SJSA1 (cell line): ENCODE data around the gene USP17L19. TPM values are rescaled to one million over a fixed set of nuclear protein-coding genes. Genes with fewer than 3 reads are reported as not detected.
A peak's percentile ranks its signal among the peaks of the same experiment; 100 is the strongest.
"Not testable (repeated sequence)": the region's sequence is repeated elsewhere in the genome, so short reads cannot be mapped to it uniquely, and the experiment has no call there.

Experiments used
- DNase-seq, 2 experiments: peaks; one replicate each; pipeline ENCODE4 v3.0.0-alpha.2; 2015 to 2020; ENCODE audit warnings: low spot score in 2 of 2, low read depth in 1 of 2
- H3K27ac ChIP-seq: fragments of 250-450 bp; sonication (Bioruptor Pico); 2 replicates; pipeline ENCODE4 v1.5.1; 2020; ENCODE audit warnings: mild to moderate bottlenecking, moderate library complexity
- H3K27me3 ChIP-seq: fragments of 250-450 bp; sonication (Bioruptor Pico); replicated peaks from 2 replicates; pipeline ENCODE4 v1.5.1; 2020; ENCODE audit warnings: mild to moderate bottlenecking, moderate library complexity
- H3K36me3 ChIP-seq: fragments of 250-450 bp; sonication (Bioruptor Pico); 2 replicates; pipeline ENCODE4 v1.5.1; 2020; ENCODE audit warnings: mild to moderate bottlenecking
- H3K4me1 ChIP-seq: fragments of 250-450 bp; sonication (Bioruptor Pico); replicated peaks from 2 replicates; pipeline ENCODE4 v1.6.1; 2021; ENCODE audit warnings: mild to moderate bottlenecking
- H3K4me3 ChIP-seq: fragments of 250-450 bp; sonication (Bioruptor Pico); 2 replicates; pipeline ENCODE4 v1.5.1; 2020; ENCODE audit warnings: mild to moderate bottlenecking
- H3K9me3 ChIP-seq: fragments of 250-450 bp; sonication (Bioruptor Pico); replicated peaks from 2 replicates; pipeline ENCODE4 v1.5.1; 2020; ENCODE audit warnings: mild to moderate bottlenecking
- total RNA-seq: library from RNA; depleted of rRNA; stranded (reverse); fragments of >200 nt; shearing (Covaris generic); gene quantifications from 2 replicates; pipeline ENCODE4 v1.2.3, GENCODE V29; 2014; rRNA removed

The USP17L19 gene
- total RNA-seq, 1 experiment from 2014 or later: not detected

- H3K27me3 ChIP-seq, H3K27ac ChIP-seq, H3K9me3 ChIP-seq, H3K36me3 ChIP-seq, H3K4me1 ChIP-seq, H3K4me3 ChIP-seq: not testable (repeated sequence)
- peak in 1 of 2 experiments; percentile 28 for DNase-seq
These were observed 18.5 kb downstream of the USP17L19 start for GRCh38 chr4:9271719-9272118.

Other genes with a start within 250 kb of the USP17L19 start
- gene FAM90A26, start 83.0 kb upstream of the USP17L19 start, total RNA-seq: not detected in 2 replicates
- gene USP17L10, start 42.7 kb upstream of the USP17L19 start, total RNA-seq: not detected in 2 replicates
- not detected in 2 replicates for gene USP17L11, start 38.0 kb upstream of the USP17L19 start, total RNA-seq
- not detected in 2 replicates for gene USP17L12, start 33.2 kb upstream of the USP17L19 start, total RNA-seq
- not detected in 2 replicates for gene USP17L13, start 28.5 kb upstream of the USP17L19 start, total RNA-seq
- not detected in 2 replicates for gene USP17L15, start 19.0 kb upstream of the USP17L19 start, total RNA-seq
- not detected in 2 replicates for gene USP17L17, start 9.5 kb upstream of the USP17L19 start, total RNA-seq
- not detected in 2 replicates for gene USP17L18, start 4.7 kb upstream of the USP17L19 start, total RNA-seq
- not detected in 2 replicates for gene USP17L20, start 4.7 kb downstream of the USP17L19 start, total RNA-seq
- not detected in 2 replicates for gene USP17L21, start 9.5 kb downstream of the USP17L19 start, total RNA-seq
- gene USP17L22, start 14.2 kb downstream of the USP17L19 start, total RNA-seq: not detected in 2 replicates
- gene USP17L24, start 71.8 kb downstream of the USP17L19 start, total RNA-seq: not detected in 2 replicates
- gene USP17L25, start 76.5 kb downstream of the USP17L19 start, total RNA-seq: not detected in 2 replicates
- not detected in 2 replicates for gene USP17L26, start 81.3 kb downstream of the USP17L19 start, total RNA-seq
- not detected in 2 replicates for gene USP17L5, start 86.0 kb downstream of the USP17L19 start, total RNA-seq
- gene USP17L27, start 90.8 kb downstream of the USP17L19 start, total RNA-seq: not detected in 2 replicates
- not detected in 2 replicates for gene USP17L28, start 95.5 kb downstream of the USP17L19 start, total RNA-seq
- gene USP17L29, start 100.3 kb downstream of the USP17L19 start, total RNA-seq: not detected in 2 replicates
- not detected in 2 replicates for gene USP17L30, start 109.8 kb downstream of the USP17L19 start, total RNA-seq
- gene DEFB131A, start 191.0 kb downstream of the USP17L19 start, total RNA-seq: not detected in 2 replicates